ENCODE data around the gene HECTD4.

The HECTD4 gene

GRCh38 chr12:112151766-112152541 is 230.3 kb downstream of the HECTD4 start:
- DNase-seq = no peak

- no peak for DNase-seq
Measured at GRCh38 chr12:112149596-112149995, 232.6 kb downstream of the HECTD4 start.

DNA sequence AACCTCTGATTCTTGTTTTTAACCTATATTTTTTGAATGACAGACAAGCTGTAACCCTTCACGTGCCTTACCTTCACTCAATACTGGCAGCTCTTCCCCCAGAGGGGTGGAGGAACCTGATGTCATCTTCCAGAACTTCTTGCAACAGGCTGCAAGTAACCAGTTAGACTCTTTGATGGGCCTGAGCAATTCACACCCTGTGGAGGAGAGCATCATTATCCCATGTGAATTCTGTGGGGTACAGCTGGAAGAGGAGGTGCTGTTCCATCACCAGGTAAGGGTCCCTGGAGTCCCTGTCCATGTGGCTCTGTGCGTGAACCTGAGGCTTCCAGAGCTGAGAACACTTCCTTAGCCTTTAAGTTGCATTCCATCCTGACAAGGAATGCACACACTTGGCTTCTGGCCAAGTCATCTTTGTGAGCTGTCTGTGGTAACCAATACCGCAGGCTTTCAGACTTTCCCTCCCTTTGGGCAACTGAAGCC is 234.2 kb downstream of the HECTD4 start:
- peak; percentile 89 for DNase-seq

DNA sequence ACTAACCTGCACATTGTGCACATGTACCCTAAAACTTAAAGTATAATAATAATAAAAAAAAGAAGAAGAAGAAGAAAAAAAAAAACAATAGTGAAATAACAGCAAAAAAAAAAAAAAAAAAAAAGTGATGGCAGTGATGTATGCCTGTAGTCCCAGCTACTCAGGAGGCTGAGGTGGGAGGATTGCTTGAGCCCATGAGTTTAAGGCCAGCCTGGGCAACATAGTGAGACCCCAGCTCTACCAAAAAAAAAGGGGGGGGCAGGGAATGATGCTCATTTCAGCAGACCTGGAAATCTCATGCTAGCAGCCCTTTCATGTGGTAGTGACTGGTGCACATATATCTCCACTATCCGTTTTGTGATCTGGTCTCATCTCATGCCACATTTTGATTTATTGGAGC is 236.1 kb downstream of the HECTD4 start:
- no peak for DNase-seq

DNA sequence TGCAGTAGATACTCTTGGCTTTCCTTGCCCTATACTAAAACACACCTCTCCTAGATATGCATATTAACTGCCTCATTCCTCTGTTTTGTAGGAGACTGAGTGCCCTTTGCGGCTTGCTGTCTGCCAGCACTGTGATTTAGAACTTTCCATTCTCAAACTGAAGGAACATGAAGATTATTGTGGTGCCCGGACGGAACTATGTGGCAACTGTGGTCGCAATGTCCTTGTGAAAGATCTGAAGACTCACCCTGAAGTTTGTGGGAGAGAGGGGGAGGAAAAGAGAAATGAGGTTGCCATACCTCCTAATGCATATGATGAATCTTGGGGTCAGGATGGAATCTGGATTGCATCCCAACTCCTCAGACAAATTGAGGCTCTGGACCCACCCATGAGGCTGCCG is 241.5 kb downstream of the HECTD4 start:
- DNase-seq = no peak

- no peak for DNase-seq
Measured at GRCh38 chr12:112134731-112135130, 247.5 kb downstream of the HECTD4 start.

DNA sequence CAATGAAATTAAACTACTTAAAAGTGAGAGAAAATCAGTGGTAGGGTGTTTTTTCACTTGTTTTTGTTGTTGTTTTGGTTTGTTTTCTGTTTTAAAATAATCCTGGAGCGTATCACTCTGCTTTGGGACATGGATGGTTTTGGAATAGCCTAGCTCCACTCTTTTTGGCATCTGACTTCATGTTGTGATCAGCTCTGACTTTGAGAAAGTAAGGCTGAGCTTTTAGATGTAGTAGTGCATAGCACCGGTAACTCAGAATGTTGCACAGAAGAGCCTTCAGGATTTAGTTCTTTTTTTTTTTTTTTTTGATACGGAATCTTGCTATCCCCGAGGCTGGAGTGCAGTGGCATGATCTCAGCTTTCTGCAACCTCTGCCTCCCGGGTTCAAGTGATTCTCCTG is 248.8 kb downstream of the HECTD4 start:
- no peak for DNase-seq

GRCh38 chr12:112131686-112132085 is 250.5 kb downstream of the HECTD4 start:
- no peak for DNase-seq

- no peak for DNase-seq
Measured at GRCh38 chr12:112130441-112130998, 251.7 kb downstream of the HECTD4 start.

GRCh38 chr12:112126911-112127310 is 255.3 kb downstream of the HECTD4 start:
- DNase-seq = no peak

GRCh38 chr12:112126000-112126438 is 256.2 kb downstream of the HECTD4 start:
- no peak for DNase-seq

- peak; percentile 96 for DNase-seq
Measured at GRCh38 chr12:112125250-112125999, 256.8 kb downstream of the HECTD4 start, which contains the start of gene TRAFD1. Gene TRAFD1 (plus strand): TSS chr12:112125560. CDS start chr12:112130523, 4,963 bp downstream.

- no peak for DNase-seq
Measured at GRCh38 chr12:112124918-112125249, 257.3 kb downstream of the HECTD4 start.

GRCh38 chr12:112122823-112123690 is 259.2 kb downstream of the HECTD4 start:
- DNase-seq = peak; percentile 46

GRCh38 chr12:112121780-112122565 is 260.3 kb downstream of the HECTD4 start:
- peak; percentile 79 for DNase-seq

GRCh38 chr12:112117685-112118084 is 264.5 kb downstream of the HECTD4 start:
- DNase-seq = peak; percentile 25

DNA sequence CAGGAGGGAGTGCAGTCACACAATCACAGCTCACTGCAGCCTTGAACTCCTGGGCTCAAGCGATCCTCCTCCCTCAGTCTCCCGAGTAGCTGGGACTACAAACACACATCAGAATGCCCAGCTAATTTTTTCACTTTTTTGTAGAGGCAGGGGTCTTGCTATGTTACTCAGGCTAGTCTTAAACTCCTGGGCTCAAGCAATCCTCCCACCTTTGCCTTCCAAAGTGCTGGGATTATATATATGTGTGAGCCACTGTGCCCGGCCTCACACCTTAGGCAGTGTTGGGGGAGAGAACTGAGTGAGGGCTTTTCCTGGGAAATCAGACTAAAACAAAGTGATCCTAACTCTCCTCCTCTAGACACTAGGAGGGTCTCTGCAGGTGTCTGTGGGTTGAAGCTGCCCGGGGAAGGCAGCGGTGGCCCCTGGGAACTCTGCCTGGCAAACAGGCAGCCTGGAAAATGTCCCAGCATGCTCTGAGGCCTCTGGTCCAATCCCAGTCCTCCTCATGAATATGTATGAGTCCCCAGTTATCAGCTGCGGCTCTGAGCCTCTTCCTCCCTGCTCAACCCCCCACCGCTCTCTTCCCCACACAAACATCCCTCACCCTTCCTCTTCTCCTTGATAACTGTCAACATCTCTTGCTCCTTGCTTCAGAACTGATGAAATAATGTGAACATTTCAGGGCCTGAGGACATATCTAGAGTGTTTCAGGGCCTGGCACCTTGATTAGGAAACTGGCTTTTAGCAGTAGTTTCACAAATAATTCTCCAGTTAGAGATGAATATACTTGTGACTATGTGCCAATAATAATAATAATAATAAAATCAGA is 265.8 kb downstream of the HECTD4 start:
- peak; percentile 67 for DNase-seq

DNA sequence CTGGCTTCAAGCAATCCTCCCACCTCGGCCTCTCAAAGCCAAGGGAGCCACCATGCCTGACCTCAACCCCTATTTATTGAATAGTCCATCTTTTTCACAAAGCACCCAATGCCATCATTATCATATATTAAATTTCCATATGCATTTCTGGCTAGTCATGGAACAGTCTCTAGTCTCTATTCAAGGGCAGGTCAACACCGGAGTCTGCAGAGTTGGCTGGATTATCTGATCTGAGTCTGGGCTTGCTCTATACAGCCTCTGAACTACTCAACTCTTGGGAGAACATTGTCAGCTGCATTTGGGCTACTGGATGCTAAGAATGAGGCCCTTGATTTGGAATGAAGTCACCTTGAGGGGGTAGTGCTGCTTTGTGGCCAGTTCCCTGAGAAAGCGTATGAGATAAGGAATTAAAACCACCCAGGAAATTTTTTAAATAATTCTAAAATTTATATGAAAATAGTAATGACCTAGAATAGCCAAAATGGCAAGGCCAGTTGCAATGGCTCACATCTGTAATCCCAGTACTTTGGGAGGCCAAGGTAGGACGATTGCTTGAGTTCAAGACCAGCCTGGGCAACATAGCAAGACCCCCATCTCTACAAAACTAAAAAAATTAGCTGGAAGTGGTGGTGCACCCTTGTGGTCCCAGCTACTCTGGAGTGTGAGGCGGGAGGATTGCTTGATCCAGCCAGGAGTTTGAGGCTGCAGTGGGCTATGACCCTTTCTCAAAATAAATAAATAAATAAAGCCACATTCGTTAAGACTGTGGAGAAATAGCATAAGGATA is 266.8 kb downstream of the HECTD4 start:
- DNase-seq = no peak

DNA sequence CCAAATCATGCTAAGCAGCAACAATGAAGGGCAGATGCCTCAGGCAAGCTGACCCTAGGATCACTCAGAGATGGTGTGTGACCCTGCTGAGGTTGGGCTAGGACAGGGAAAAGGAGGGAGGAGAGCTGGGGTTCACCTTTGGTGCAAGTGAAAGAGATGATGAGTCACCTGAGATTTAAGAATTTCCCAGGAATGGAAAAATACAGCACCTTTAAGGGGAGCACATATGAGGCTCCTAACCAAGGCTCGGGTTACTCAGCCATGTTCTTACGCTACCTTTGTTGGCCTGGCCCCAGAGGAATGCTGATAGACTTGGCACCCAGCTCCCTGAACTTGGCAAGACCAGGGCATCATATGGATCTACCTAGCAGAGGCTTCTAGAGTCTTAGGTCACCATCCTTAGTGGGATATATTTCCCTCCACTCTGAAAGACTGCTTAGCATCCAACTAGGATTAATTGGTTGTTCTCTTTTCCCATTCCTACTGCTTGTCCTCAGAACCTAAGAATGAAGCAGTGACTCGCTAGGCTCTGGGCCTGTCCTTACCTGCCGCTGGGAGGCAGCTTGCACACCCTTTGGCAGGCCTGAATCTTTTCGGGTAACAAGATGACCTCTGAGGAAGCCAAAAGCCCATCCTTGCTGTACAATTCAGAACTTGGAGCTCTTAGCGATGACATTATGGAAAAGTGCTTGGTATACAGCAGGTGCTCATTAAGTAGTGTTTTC is 269.7 kb downstream of the HECTD4 start:
- no peak for DNase-seq

All from fibroblast of skin of right biceps (primary cell).